BJ (cell line): ENCODE data around the gene KLHL1. TPM values are rescaled to one million over a fixed set of nuclear protein-coding genes. Genes with fewer than 3 reads are reported as not detected.

Experiments
- CTCF ChIA-PET: fragments of 350-600 bp; formaldehyde crosslinking; extraction: SDS; loops from one replicate; lab custom pipeline; 2021; ENCODE audit warnings: antibody characterized with exemption, inconsistent platforms; lab: Yijun Ruan, JAX
- POLR2A ChIA-PET: fragments of 300-600 bp; sonication (Branson Sonifier 250); formaldehyde crosslinking; extraction: SDS; loops from one replicate; lab custom pipeline; 2021; ENCODE audit warnings: antibody characterized with exemption; lab: Charles Lee
- DNase-seq: peaks from one replicate; pipeline ENCODE4 v3.0.0-alpha.2; 2011; ENCODE audit warnings: low read depth
- H3K27me3 ChIP-seq: 2 replicates; pipeline ENCODE4 v1.6.0; 2011; ENCODE audit warnings: low read length; ENCODE audit not compliant: control insufficient read depth, insufficient read depth
- H3K36me3 ChIP-seq: 2 replicates; pipeline ENCODE4 v1.5.1; 2011; ENCODE audit warnings: low read length; ENCODE audit not compliant: control insufficient read depth, insufficient read depth
- H3K4me3 ChIP-seq: 2 replicates; pipeline ENCODE4 v1.5.1; 2011; ENCODE audit warnings: low read depth, mild to moderate bottlenecking, control low read depth, low read length
- CTCF ChIP-seq: IDR thresholded peaks from 2 replicates; pipeline ENCODE4 v1.5.1; 2011; ENCODE audit warnings: low read depth, mild to moderate bottlenecking, control low read depth, inconsistent platforms, low read length, moderate library complexity; ENCODE audit not compliant: insufficient read depth
- polyA plus RNA-seq: library from polyadenylated mRNA; depleted of rRNA; stranded (reverse); fragments of >200 nt; gene quantifications from 2 replicates; pipeline ENCODE4 v1.2.3, GENCODE V29; 2011

KLHL1 gene
- polyA plus RNA-seq, 1 experiment: not detected

- Histone ChIP-seq H3K4me3 (no peak overlapping the region), H3K27me3 (no peaks in the 10 kb centered on the region), H3K36me3 (no peaks in the 10 kb centered on the region)
- POLR2A ChIA-PET: no interaction called here
- TF ChIP-seq CTCF: no peak
- DNase-seq: no peak
- CTCF ChIA-PET: no interaction called here
These were observed 314.3 kb downstream of the KLHL1 start for GRCh38 chr13:69793783-69794453.

GRCh38 chr13:69776937-69777336 lies 331.3 kb downstream of the KLHL1 start:
- no peak overlapping the region for H3K4me3 ChIP-seq
- POLR2A ChIA-PET: no interaction called here
- H3K36me3 ChIP-seq: no peaks in the 10 kb centered on the region
- DNase-seq: no peak
- TF ChIP-seq CTCF: no peak
- CTCF ChIA-PET: no interaction called here
- H3K27me3 ChIP-seq: no peaks in the 10 kb centered on the region

GRCh38 chr13:69769608-69770007 lies 338.6 kb downstream of the KLHL1 start:
- Histone ChIP-seq H3K27me3 (no peaks in the 10 kb centered on the region), H3K4me3 (no peak overlapping the region), H3K36me3 (no peaks in the 10 kb centered on the region)
- POLR2A ChIA-PET: no interaction called here
- TF ChIP-seq CTCF: no peak
- CTCF ChIA-PET: interaction anchor here (1.4 kb wide), 1 partner anchor 11 kb away, joined by 3 read pairs; no protein-coding TSS in a partner anchor
- DNase-seq: no peak

GRCh38 chr13:69761581-69761980 lies 346.7 kb downstream of the KLHL1 start:
- no peak for TF ChIP-seq CTCF
- POLR2A ChIA-PET: no interaction called here
- no peak overlapping the region for H3K4me3 ChIP-seq
- CTCF ChIA-PET: no interaction called here
- H3K36me3 ChIP-seq: no peaks in the 10 kb centered on the region
- no peak for DNase-seq
- no peaks in the 10 kb centered on the region for H3K27me3 ChIP-seq

GRCh38 chr13:69755101-69755500 lies 353.2 kb downstream of the KLHL1 start:
- H3K27me3 ChIP-seq: no peaks in the 10 kb centered on the region
- DNase-seq: no peak
- no peaks in the 10 kb centered on the region for H3K36me3 ChIP-seq
- H3K4me3 ChIP-seq: no peak overlapping the region
- no peak for TF ChIP-seq CTCF
- POLR2A ChIA-PET: no interaction called here
- CTCF ChIA-PET: no interaction called here
